RKO (cell line): ENCODE results near the gene SYPL2.

Source experiments
- DNase-seq: peaks from one replicate; pipeline ENCODE4 v3.0.0-alpha.2; 2016; ENCODE audit warnings: low spot score

Gene SYPL2

GRCh38 chr1:109516872-109517271 is 50.5 kb downstream of the SYPL2 start:
- no peak for DNase-seq

- DNase-seq: no peak
Observed at GRCh38 chr1:109517337-109517736, 51.0 kb downstream of the SYPL2 start.

- DNase-seq: no peak
Observed at GRCh38 chr1:109521002-109521951, 54.9 kb downstream of the SYPL2 start.

GRCh38 chr1:109522026-109522425 is 55.7 kb downstream of the SYPL2 start:
- no peak for DNase-seq

- no peak for DNase-seq
Observed at GRCh38 chr1:109523706-109524105, 57.4 kb downstream of the SYPL2 start.

DNA sequence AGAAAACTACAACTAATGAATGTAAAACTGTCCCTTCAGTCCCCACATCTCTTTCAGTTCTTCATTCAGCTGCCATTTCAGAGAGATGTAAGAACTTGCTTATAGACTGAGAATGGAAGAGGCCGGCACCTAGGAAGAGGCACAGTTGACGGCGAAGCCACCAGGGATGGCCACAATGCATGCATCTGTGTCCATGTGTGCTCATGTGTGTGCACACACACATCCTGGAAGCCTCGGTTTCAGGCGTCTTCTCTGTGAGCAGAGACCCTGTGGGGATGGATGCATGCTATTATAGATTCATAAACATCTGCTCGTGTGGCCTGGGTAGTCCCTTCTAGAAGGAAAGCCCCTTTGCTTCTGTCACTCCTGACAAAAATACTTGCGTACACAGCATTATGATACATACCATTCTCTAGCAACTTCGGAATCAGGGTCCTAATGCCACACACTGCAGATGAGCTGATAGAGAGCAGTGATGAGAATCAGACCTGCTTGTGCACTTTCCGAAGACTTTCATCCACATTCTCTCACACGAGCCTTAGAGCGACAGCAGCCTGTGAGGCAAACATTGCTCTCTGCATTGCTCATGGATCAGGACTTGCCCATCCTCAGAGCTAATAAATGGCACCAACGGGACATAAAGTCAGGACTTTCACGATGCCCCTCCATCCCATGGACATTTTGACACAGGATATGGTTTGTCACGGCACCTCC is 60.9 kb downstream of the SYPL2 start:
- no peak for DNase-seq

- DNase-seq: no peak
Observed at GRCh38 chr1:109527846-109528695, 61.7 kb downstream of the SYPL2 start.

- DNase-seq: no peak
Observed at GRCh38 chr1:109528712-109529111, 62.4 kb downstream of the SYPL2 start.

- no peak for DNase-seq
Observed at GRCh38 chr1:109529881-109530456, 63.6 kb downstream of the SYPL2 start.

GRCh38 chr1:109530457-109531087 is 64.2 kb downstream of the SYPL2 start:
- no peak for DNase-seq

GRCh38 chr1:109531380-109531779 is 65.0 kb downstream of the SYPL2 start:
- DNase-seq: no peak
